HCT116 (cell line): Measurements from ENCODE around the gene TJP2. TPM values are rescaled to one million over a fixed set of nuclear protein-coding genes. Genes with fewer than 3 reads are reported as not detected.

Experiments used
- ATAC-seq: fragments of 200-7000 bp; cut with Tn5 transposase; 2 replicates; pipeline ENCODE4 v1.9.1; 2020; ENCODE audit warnings: mild to moderate bottlenecking, moderate library complexity
- BruUV-seq: library from RNA; stranded (reverse); fragments of 400-500 nt; replicated peaks from 2 replicates; lab custom pipeline; 2021; lab: Mats Ljungman, UMichigan
- CTCF ChIA-PET: fragments of 300-600 bp; sonication (Branson Sonifier 250); formaldehyde crosslinking; loops from one replicate; lab custom pipeline; 2021; ENCODE audit warnings: antibody characterized with exemption; lab: Charles Lee
- POLR2A ChIA-PET: fragments of 300-600, 350-600 bp; sonication (Branson Sonifier 250); formaldehyde crosslinking; loops from one replicate; lab custom pipeline; 2021; ENCODE audit warnings: antibody characterized with exemption; lab: Charles Lee
- RAD21 ChIA-PET, 2 experiments: fragments of 300-600 bp; sonication (Branson Sonifier 250); formaldehyde crosslinking; loops; one replicate each; lab custom pipeline; 2023; ENCODE audit warnings: low total read pairs in 2 of 2; ENCODE audit not compliant: uncharacterized antibody in 2 of 2, unreplicated experiment in 2 of 2, low non-redundant PET in 1 of 2; lab: Charles Lee
- DNase-seq: peaks from one replicate; pipeline ENCODE4 v3.0.0-alpha.2; 2010; ENCODE audit warnings: low read depth, low spot score
- H2AFZ ChIP-seq: fragments of 200-600 bp; shearing (Covaris generic), sonication (generic); 2 replicates; pipeline ENCODE4 v1.6.1; 2017; ENCODE audit warnings: low read depth, mixed run types, mixed read lengths, antibody characterized with exemption, low read length; ENCODE audit not compliant: poor library complexity, severe bottlenecking
- H3K27ac ChIP-seq: 2 replicates; pipeline ENCODE4 v1.5.1; 2012; ENCODE audit warnings: low read depth, low read length
- H3K27me3 ChIP-seq: fragments of 200-600 bp; sonication (generic); 2 replicates; pipeline ENCODE4 v1.6.1; 2016; ENCODE audit warnings: mixed run types, low read length, mixed read lengths; ENCODE audit not compliant: insufficient read depth
- H3K36me3 ChIP-seq, 2 experiments: fragments of 200-500 bp in 1 of 2; fragments of 200-600 bp in 1 of 2; sonication (Bioruptor generic) in 1 of 2; sonication (generic) in 1 of 2; 2 replicates each; pipeline versions ENCODE4 v1.5.1 to v1.6.1; 2014 to 2016; ENCODE audit warnings: low read length in 2 of 2, inconsistent platforms in 1 of 2, mixed read lengths in 1 of 2, mixed run types in 1 of 2; ENCODE audit not compliant: insufficient read depth in 2 of 2, control insufficient read depth in 1 of 2
- H3K4me1 ChIP-seq, 2 experiments: fragments of 200-600 bp in 1 of 2; sonication (generic) in 1 of 2; 2 replicates each; pipeline versions ENCODE4 v1.5.1 to v1.6.1; 2012 to 2017; ENCODE audit warnings: low read length in 2 of 2, inconsistent platforms in 1 of 2, mild to moderate bottlenecking in 1 of 2, mixed read lengths in 1 of 2, mixed run types in 1 of 2, moderate library complexity in 1 of 2; ENCODE audit not compliant: insufficient read depth in 2 of 2, control insufficient read depth in 1 of 2
- H3K4me2 ChIP-seq: fragments of 200-600 bp; sonication (generic); 2 replicates; pipeline ENCODE4 v1.6.1; 2017; ENCODE audit warnings: mixed run types, low read length, mixed read lengths
- H3K4me3 ChIP-seq, 2 experiments: fragments of 200-600 bp in 1 of 2; sonication (generic) in 1 of 2; replicated peaks in 1 of 2; 2 replicates each; pipeline ENCODE4 v1.5.1; 2011 to 2016; ENCODE audit warnings: low read length in 2 of 2, control low read depth in 1 of 2, low read depth in 1 of 2, mild to moderate bottlenecking in 1 of 2, mixed read lengths in 1 of 2, mixed run types in 1 of 2
- H3K79me2 ChIP-seq: fragments of 200-600 bp; sonication (generic); 2 replicates; pipeline ENCODE4 v1.6.1; 2017; ENCODE audit warnings: mild to moderate bottlenecking, mixed run types, low read length, moderate library complexity, mixed read lengths; ENCODE audit not compliant: insufficient read depth
- H3K9ac ChIP-seq: fragments of 200-600 bp; sonication (generic); 2 replicates; pipeline ENCODE4 v1.6.1; 2016; ENCODE audit warnings: low read length, mixed read lengths
- H3K9me2 ChIP-seq: fragments of 200-600 bp; sonication (generic), shearing (Covaris generic); 2 replicates; pipeline ENCODE4 v1.6.1; 2017; ENCODE audit warnings: mixed run types, mild to moderate bottlenecking, moderate library complexity; ENCODE audit not compliant: insufficient read depth
- H3K9me3 ChIP-seq, 2 experiments: fragments of 200-500 bp in 1 of 2; fragments of 200-600 bp in 1 of 2; sonication (Bioruptor generic) in 1 of 2; sonication (generic) in 1 of 2; 2 replicates each; pipeline ENCODE4 v1.6.1; 2014 to 2017; ENCODE audit warnings: low read length in 2 of 2, mixed read lengths in 2 of 2, inconsistent platforms in 1 of 2, low read depth in 1 of 2, mild to moderate bottlenecking in 1 of 2, mixed run types in 1 of 2, moderate library complexity in 1 of 2; ENCODE audit not compliant: control insufficient read depth in 1 of 2, insufficient read depth in 1 of 2
- H4K20me1 ChIP-seq: fragments of 200-600 bp; sonication (generic), shearing (Covaris generic); 2 replicates; pipeline ENCODE4 v1.6.1; 2017; ENCODE audit warnings: mixed run types, mild to moderate bottlenecking, moderate library complexity; ENCODE audit not compliant: insufficient read depth
- ELF1 ChIP-seq: IDR thresholded peaks from 2 replicates; pipeline ENCODE4 v1.6.1; 2012; ENCODE audit warnings: low read depth, borderline replicate concordance
- EZH2 ChIP-seq: fragments of 200-600 bp; sonication (generic); IDR thresholded peaks from 2 replicates; pipeline ENCODE4 v1.6.1; 2017; ENCODE audit warnings: antibody characterized with exemption, mixed run types
- EZH2phosphoT487 ChIP-seq: fragments of 200-600 bp; IDR thresholded peaks from 2 replicates; pipeline ENCODE4 v1.6.1; 2018; ENCODE audit warnings: antibody characterized with exemption, borderline replicate concordance
- REST ChIP-seq: IDR thresholded peaks from 2 replicates; pipeline ENCODE4 v1.6.1; 2012; ENCODE audit warnings: low read depth
- intact Hi-C: fragments of 100-400 bp; cut with micrococcal nuclease; formaldehyde crosslinking; loops from 2 replicates; pipeline ENCODE4 v1.10.0; 2022
- total RNA-seq: library from RNA; stranded (reverse); gene quantifications from one replicate; pipeline ENCODE4 v1.2.1, GENCODE V29; 2021; ENCODE audit not compliant: unreplicated experiment

TJP2 gene
- total RNA-seq, 1 experiment from 2014 or later = 39.7 TPM

GRCh38 chr9:69190086-69190862 is 16.2 kb downstream of the TJP2 start:
- Histone ChIP-seq H3K36me3 (no peaks in the 10 kb centered on the region), H3K27me3 (no peaks in the 10 kb centered on the region), H3K27ac (no peak overlapping the region), H2AFZ (no peak overlapping the region), H4K20me1 (peaks cover 6% of the 10 kb centered on the region; the same call in 1 of the 2 replicates), H3K4me3 (no peak overlapping the region), H3K9me2 (no peaks in the 10 kb centered on the region)
- RAD21 ChIA-PET = no interaction called here
- no peak for ATAC-seq
- DNase-seq = no peak
- TF ChIP-seq REST (no peak), EZH2phosphoT487 (no peak), ELF1 (no peak), EZH2 (no peak)
- TF ChIP-seq, all 23 proteins: peak for 0
- ChIA-PET CTCF (interaction anchor here (0.6 to 1.0 kb wide), 2 partner anchors 32 to 137 kb away, joined by 3 to 7 read pairs; no protein-coding TSS in a partner anchor), POLR2A (no interaction called here)
- H3K9ac ChIP-seq = no peak overlapping the region
- H3K4me2 ChIP-seq = no peak overlapping the region
- peaks cover 12 to 19% of the 10 kb centered on the region in 2 experiments for H3K4me1 ChIP-seq
- intact Hi-C loops = loop anchor here (5.0 kb wide), 1 partner anchor 68 kb away; no protein-coding TSS in a partner anchor
- H3K79me2 ChIP-seq = peaks cover 22% of the 10 kb centered on the region
- BruUV-seq = no TSS peak
- H3K9me3 ChIP-seq = no peaks in the 10 kb centered on the region
